Stomach (tissue), 4 donors: Measurements from ENCODE around the gene PPP2R2B.

Experiments used
- POLR2A ChIP-seq, 4 donors: fragments of 450-650 bp; IDR thresholded peaks; one replicate each; pipeline ENCODE4 v1.6.1; 2016; ENCODE audit warnings: antibody characterized with exemption in 4 of 4, control low read depth in 2 of 4, mild to moderate bottlenecking in 1 of 4, moderate library complexity in 1 of 4
- POLR2AphosphoS5 ChIP-seq, 3 donors: sonication (generic); formaldehyde crosslinking; IDR thresholded peaks; one replicate each; pipeline ENCODE4 v1.6.1; 2016; ENCODE audit warnings: antibody characterized with exemption in 3 of 3
- TF ChIP-seq, protein P1 (sequence below), 7 experiments: fragments of 450-650 bp in 4 of 7; fragments of 200-600 bp in 3 of 7; sonication (generic) in 3 of 7; IDR thresholded peaks; one replicate each; pipeline ENCODE4 v1.5.1; 2016 to 2019; ENCODE audit warnings: antibody characterized with exemption in 7 of 7, control low read depth in 2 of 7, mild to moderate bottlenecking in 1 of 7

GRCh38 chr5:146734936-146735577 lies 143.5 kb downstream of the PPP2R2B start:
- TF ChIP-seq POLR2A (IDR thresholded peaks at IDR 0.05) (no peak), POLR2AphosphoS5 (IDR thresholded peaks at IDR 0.05) (no peak)
- TF ChIP-seq, protein P1, sequence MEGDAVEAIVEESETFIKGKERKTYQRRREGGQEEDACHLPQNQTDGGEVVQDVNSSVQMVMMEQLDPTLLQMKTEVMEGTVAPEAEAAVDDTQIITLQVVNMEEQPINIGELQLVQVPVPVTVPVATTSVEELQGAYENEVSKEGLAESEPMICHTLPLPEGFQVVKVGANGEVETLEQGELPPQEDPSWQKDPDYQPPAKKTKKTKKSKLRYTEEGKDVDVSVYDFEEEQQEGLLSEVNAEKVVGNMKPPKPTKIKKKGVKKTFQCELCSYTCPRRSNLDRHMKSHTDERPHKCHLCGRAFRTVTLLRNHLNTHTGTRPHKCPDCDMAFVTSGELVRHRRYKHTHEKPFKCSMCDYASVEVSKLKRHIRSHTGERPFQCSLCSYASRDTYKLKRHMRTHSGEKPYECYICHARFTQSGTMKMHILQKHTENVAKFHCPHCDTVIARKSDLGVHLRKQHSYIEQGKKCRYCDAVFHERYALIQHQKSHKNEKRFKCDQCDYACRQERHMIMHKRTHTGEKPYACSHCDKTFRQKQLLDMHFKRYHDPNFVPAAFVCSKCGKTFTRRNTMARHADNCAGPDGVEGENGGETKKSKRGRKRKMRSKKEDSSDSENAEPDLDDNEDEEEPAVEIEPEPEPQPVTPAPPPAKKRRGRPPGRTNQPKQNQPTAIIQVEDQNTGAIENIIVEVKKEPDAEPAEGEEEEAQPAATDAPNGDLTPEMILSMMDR (IDR thresholded peaks at IDR 0.05): no peak
